OCI-M2 (cell line): ENCODE data around the gene ANKMY1.
"Not testable (repeated sequence)": the region's sequence is repeated elsewhere in the genome, so short reads cannot be mapped to it uniquely, and the experiment has no call there.

Source experiments
- DNase-seq: peaks from one replicate; lab custom pipeline; 2025; ENCODE audit not compliant: unreplicated experiment; lab: John Stamatoyannopoulos, UW

ANKMY1 gene

GRCh38 chr2:240507060-240507777, 50.6 kb downstream of the ANKMY1 start:
- DNase-seq: no peak

- no peak for DNase-seq
These were observed 51.3 kb downstream of the ANKMY1 start for GRCh38 chr2:240506406-240507059.

GRCh38 chr2:240505910-240506309, 51.9 kb downstream of the ANKMY1 start:
- no peak for DNase-seq

GRCh38 chr2:240503848-240504247, 53.9 kb downstream of the ANKMY1 start:
- DNase-seq: no peak

- DNase-seq: no peak
These were observed 54.4 kb downstream of the ANKMY1 start for GRCh38 chr2:240503375-240503774.

GRCh38 chr2:240502430-240503121, 55.2 kb downstream of the ANKMY1 start:
- DNase-seq: no peak

- no peak for DNase-seq
These were observed 55.7 kb downstream of the ANKMY1 start for GRCh38 chr2:240502059-240502429.

- no peak for DNase-seq
These were observed 56.2 kb downstream of the ANKMY1 start for GRCh38 chr2:240501531-240501991.

- DNase-seq: no peak
These were observed 57.0 kb downstream of the ANKMY1 start for GRCh38 chr2:240500561-240501423.

GRCh38 chr2:240499309-240500301, 58.2 kb downstream of the ANKMY1 start:
- DNase-seq: no peak

GRCh38 chr2:240498958-240499260, 58.9 kb downstream of the ANKMY1 start:
- DNase-seq: no peak

GRCh38 chr2:240498171-240498957, 59.4 kb downstream of the ANKMY1 start:
- no peak for DNase-seq

GRCh38 chr2:240497082-240497481, 60.7 kb downstream of the ANKMY1 start:
- DNase-seq: not testable (repeated sequence)

- DNase-seq: not testable (repeated sequence)
These were observed 62.8 kb downstream of the ANKMY1 start for GRCh38 chr2:240494942-240495341.

GRCh38 chr2:240494194-240494793, 63.5 kb downstream of the ANKMY1 start:
- DNase-seq: no peak

GRCh38 chr2:240491483-240491882, 66.3 kb downstream of the ANKMY1 start:
- DNase-seq: no peak

- DNase-seq: no peak
These were observed 75.6 kb downstream of the ANKMY1 start for GRCh38 chr2:240482141-240482540.

GRCh38 chr2:240481720-240482119, 76.1 kb downstream of the ANKMY1 start:
- DNase-seq: no peak
